ENCODE data around the gene EFCAB8. TPM values are rescaled to one million over a fixed set of nuclear protein-coding genes. Genes with fewer than 3 reads are reported as not detected.
A peak's percentile ranks its signal among the peaks of the same experiment; 100 is the strongest.

Gene EFCAB8
- total and polyA plus RNA-seq, 2 experiments from 2014 or later: 0.53 TPM; not detected in 1

DNA sequence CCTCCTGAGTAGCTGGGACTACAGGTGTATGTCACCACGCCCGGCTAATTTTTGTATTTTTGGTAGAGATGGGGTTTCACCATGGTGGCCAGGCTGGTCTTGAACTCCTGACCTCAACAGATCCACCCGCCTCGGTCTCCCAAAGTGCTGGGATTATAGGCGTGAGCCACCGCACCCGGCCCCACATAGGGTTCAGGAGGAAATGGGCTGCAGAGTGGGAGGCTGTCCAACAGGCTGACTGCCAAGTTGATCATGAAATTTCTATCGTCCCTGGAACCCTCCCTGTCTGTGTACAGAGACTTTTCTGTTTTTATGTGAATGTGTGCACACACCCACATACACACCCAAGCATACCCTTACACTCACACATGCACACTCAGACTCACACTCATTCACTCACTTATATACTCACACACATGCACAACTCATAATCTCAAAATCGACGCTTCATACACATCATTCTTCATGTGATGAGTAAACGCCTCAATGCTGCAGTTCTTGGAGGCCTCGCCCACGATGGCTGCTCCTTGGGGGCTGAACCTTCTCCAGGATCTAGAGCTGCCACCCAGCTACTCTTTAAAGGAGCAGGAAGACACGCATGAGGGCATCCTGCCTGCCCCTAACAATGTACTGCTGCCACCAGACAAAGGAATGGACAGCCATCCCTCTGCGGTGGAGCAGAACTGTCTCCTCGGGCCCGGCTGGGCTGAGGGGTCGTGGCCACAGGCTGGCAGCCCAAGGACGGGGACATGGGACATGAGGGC lies 109.9 kb downstream of the EFCAB8 start:
- no peaks in the 10 kb centered on the region for H4K20me1 ChIP-seq (ENCODE audit: insufficient read depth, poor library complexity, severe bottlenecking)
- peaks cover 7% of the 10 kb centered on the region for H3K4me1 ChIP-seq (ENCODE audit: insufficient read depth)
- H3K9me3 ChIP-seq (ENCODE audit: low read depth): no peaks in the 10 kb centered on the region
- no peak overlapping the region for H3K4me3 ChIP-seq
- TF ChIP-seq EZH2phosphoT487 (IDR thresholded peaks at IDR 0.05; ENCODE audit: low read depth, severe bottlenecking, unreplicated experiment) (no peak), EZH2 (IDR thresholded peaks at IDR 0.05; ENCODE audit: borderline replicate concordance) (no peak)
- TF ChIP-seq, protein P1, sequence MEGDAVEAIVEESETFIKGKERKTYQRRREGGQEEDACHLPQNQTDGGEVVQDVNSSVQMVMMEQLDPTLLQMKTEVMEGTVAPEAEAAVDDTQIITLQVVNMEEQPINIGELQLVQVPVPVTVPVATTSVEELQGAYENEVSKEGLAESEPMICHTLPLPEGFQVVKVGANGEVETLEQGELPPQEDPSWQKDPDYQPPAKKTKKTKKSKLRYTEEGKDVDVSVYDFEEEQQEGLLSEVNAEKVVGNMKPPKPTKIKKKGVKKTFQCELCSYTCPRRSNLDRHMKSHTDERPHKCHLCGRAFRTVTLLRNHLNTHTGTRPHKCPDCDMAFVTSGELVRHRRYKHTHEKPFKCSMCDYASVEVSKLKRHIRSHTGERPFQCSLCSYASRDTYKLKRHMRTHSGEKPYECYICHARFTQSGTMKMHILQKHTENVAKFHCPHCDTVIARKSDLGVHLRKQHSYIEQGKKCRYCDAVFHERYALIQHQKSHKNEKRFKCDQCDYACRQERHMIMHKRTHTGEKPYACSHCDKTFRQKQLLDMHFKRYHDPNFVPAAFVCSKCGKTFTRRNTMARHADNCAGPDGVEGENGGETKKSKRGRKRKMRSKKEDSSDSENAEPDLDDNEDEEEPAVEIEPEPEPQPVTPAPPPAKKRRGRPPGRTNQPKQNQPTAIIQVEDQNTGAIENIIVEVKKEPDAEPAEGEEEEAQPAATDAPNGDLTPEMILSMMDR (IDR thresholded peaks at IDR 0.05; ENCODE audit: poor library complexity): no peak
- H3K27ac ChIP-seq: no peak overlapping the region
- no peaks in the 10 kb centered on the region for H3K27me3 ChIP-seq
- no peaks in the 10 kb centered on the region for H3K9me2 ChIP-seq (replicated peaks; ENCODE audit: insufficient read depth)
- 83% methylated on average over 19 of the region's 19 CpGs for WGBS (ENCODE audit: low lambda C conversion rate, missing lambda C conversion rate)
- no peak overlapping the region for H3K4me2 ChIP-seq
- H3K36me3 ChIP-seq (replicated peaks; ENCODE audit: insufficient read depth, low read depth): no peaks in the 10 kb centered on the region
- H2AFZ ChIP-seq: no peak overlapping the region
- DNase-seq (ENCODE audit: low spot score): no peak
- H3K79me2 ChIP-seq: no peaks in the 10 kb centered on the region

DNA sequence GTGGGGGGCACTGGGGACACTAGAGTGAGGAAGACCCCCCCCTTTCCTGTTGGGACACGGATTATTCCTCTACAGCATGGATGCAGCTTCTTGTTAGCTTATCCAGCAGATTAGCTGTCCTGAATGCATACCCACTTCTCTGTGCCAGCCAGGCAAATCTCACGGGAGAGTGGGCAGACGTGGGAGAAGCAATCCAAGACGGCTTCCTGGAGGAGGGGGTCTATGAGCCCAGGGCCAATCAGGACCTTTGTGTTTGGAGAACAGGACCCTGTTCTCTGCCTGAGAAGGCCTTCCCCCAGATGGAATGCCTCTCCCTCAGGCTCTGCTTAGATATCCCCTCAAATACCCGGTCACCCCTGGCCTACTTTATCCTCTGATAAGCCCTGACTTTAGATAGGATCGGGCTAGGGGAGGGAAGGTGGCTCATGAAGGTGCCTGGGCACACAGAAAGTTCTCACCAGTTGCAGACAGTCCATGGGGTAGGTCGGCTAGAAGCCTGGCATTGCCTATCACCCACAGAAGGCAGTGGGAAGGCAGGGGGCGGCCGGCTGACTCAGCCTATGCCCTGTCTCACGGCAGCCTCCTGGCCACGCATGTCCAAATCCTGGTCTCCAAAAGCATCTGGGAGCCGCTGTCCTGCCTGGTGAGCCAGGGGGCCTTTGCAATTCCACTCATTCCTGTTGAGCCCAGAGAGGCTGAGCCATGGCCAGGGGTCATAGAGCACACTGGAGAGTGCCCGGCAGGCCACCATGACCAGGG lies 110.8 kb downstream of the EFCAB8 start:
- 77% methylated on average over 13 of the region's 13 CpGs for WGBS (ENCODE audit: low lambda C conversion rate, missing lambda C conversion rate)
- Histone ChIP-seq H3K4me2 (no peak overlapping the region), H3K9me2 (replicated peaks; ENCODE audit: insufficient read depth) (no peaks in the 10 kb centered on the region), H3K27ac (no peak overlapping the region), H3K36me3 (replicated peaks; ENCODE audit: insufficient read depth, low read depth) (no peaks in the 10 kb centered on the region), H4K20me1 (ENCODE audit: insufficient read depth, poor library complexity, severe bottlenecking) (no peaks in the 10 kb centered on the region), H3K9me3 (ENCODE audit: low read depth) (no peaks in the 10 kb centered on the region), H3K79me2 (no peaks in the 10 kb centered on the region), H3K4me3 (no peak overlapping the region), H2AFZ (no peak overlapping the region), H3K4me1 (ENCODE audit: insufficient read depth) (peaks cover 7% of the 10 kb centered on the region), H3K27me3 (no peaks in the 10 kb centered on the region)
- no peak for TF ChIP-seq EZH2phosphoT487 (IDR thresholded peaks at IDR 0.05; ENCODE audit: low read depth, severe bottlenecking, unreplicated experiment)
- TF ChIP-seq, protein P1 (IDR thresholded peaks at IDR 0.05; ENCODE audit: poor library complexity): no peak
- no peak for TF ChIP-seq EZH2 (IDR thresholded peaks at IDR 0.05; ENCODE audit: borderline replicate concordance)
- peak; percentile 4 for DNase-seq (ENCODE audit: low spot score)

DNA sequence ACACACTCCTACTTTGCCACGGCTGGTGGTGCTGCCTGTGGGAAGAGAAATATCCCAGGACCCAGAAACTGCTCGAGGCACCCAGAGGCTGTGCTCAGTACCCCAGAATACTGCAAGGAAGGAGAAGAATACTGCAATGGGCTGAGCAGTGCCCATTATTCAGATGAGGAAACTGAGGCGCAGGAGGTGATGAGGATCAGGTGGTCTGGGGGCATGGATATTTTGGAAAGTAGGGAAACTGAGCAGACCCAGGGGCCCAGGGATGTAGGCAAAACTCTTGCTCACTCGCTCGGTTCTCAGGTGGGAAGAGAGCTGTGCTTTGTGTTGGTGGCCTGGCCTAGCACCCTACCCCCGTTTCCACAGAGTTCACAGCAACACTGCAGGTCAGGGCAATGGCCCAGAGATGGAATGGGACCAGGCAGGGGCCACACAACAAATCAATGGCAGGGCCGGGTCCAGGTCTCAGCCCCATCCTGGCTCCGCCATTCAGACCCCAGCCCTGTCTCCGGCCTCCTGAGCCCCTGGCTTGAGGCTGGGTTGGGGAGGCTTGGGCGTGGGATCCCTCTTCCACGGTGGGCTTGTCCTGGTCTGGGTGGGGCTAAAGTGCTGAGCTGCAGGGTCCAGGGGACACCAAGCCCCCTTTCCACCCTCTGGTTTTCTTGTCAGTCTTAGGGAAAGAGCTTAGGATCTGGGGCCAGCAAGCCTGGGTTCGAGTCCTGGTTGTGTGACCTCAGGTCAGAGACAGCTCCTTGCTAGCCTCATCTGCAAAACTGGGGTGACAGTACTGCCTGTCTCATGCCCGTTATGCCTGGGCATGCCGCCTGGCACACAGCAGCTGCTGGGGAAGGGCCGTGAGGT lies 111.6 kb downstream of the EFCAB8 start:
- TF ChIP-seq, protein P1 (IDR thresholded peaks at IDR 0.05; ENCODE audit: poor library complexity): no peak
- TF ChIP-seq EZH2 (IDR thresholded peaks at IDR 0.05; ENCODE audit: borderline replicate concordance): no peak
- TF ChIP-seq EZH2phosphoT487 (IDR thresholded peaks at IDR 0.05; ENCODE audit: low read depth, severe bottlenecking, unreplicated experiment): no peak
- no peaks in the 10 kb centered on the region for H3K9me3 ChIP-seq (ENCODE audit: low read depth)
- no peak overlapping the region for H3K4me3 ChIP-seq
- H3K27ac ChIP-seq: no peak overlapping the region
- peak; percentile 5 for DNase-seq (ENCODE audit: low spot score)
- H3K4me2 ChIP-seq: no peak overlapping the region
- no peak overlapping the region for H2AFZ ChIP-seq
- 94% methylated on average over 15 of the region's 15 CpGs for WGBS (ENCODE audit: low lambda C conversion rate, missing lambda C conversion rate)
- H4K20me1 ChIP-seq (ENCODE audit: insufficient read depth, poor library complexity, severe bottlenecking): no peaks in the 10 kb centered on the region
- no peaks in the 10 kb centered on the region for H3K27me3 ChIP-seq
- no peaks in the 10 kb centered on the region for H3K9me2 ChIP-seq (replicated peaks; ENCODE audit: insufficient read depth)
- no peaks in the 10 kb centered on the region for H3K79me2 ChIP-seq
- peaks cover 7% of the 10 kb centered on the region for H3K4me1 ChIP-seq (ENCODE audit: insufficient read depth)
- no peaks in the 10 kb centered on the region for H3K36me3 ChIP-seq (replicated peaks; ENCODE audit: insufficient read depth, low read depth)
